H9 (cell line): ENCODE results near the gene ANXA10. TPM values are rescaled to one million over a fixed set of nuclear protein-coding genes. Genes with fewer than 3 reads are reported as not detected.

Experiments
- DNase-seq: peaks from one replicate; pipeline ENCODE4 v3.0.0-alpha.2; 2017
- H2AFZ ChIP-seq: one replicate; pipeline ENCODE4 v1.6.1; 2013; ENCODE audit warnings: mild to moderate bottlenecking, low read length, control low read depth, moderate library complexity
- H2AK5ac ChIP-seq: 2 replicates; pipeline ENCODE4 v1.6.1; 2013; ENCODE audit warnings: low read length, control low read depth, mixed read lengths; ENCODE audit not compliant: insufficient read length
- H2BK120ac ChIP-seq: one replicate; pipeline ENCODE4 v1.6.1; 2013; ENCODE audit warnings: low read depth, mild to moderate bottlenecking, low read length, control low read depth, inconsistent platforms; ENCODE audit not compliant: poor library complexity, severe bottlenecking
- H2BK12ac ChIP-seq: 2 replicates; pipeline ENCODE4 v1.6.1; 2013; ENCODE audit warnings: low read length, control low read depth, mixed read lengths, low read depth; ENCODE audit not compliant: insufficient read length
- H2BK15ac ChIP-seq: 2 replicates; pipeline ENCODE4 v1.6.1; 2013; ENCODE audit warnings: low read depth, low read length, control low read depth
- H2BK20ac ChIP-seq: one replicate; pipeline ENCODE4 v1.6.1; 2013; ENCODE audit warnings: low read depth, mild to moderate bottlenecking, low read length, control low read depth, inconsistent platforms; ENCODE audit not compliant: poor library complexity, severe bottlenecking
- H2BK5ac ChIP-seq: 2 replicates; pipeline ENCODE4 v1.6.1; 2013; ENCODE audit warnings: low read length, control low read depth, mixed read lengths; ENCODE audit not compliant: insufficient read length
- H3K14ac ChIP-seq: 2 replicates; pipeline ENCODE4 v1.6.1; 2013; ENCODE audit warnings: low read length, control low read depth; ENCODE audit not compliant: insufficient read depth
- H3K18ac ChIP-seq: 2 replicates; pipeline ENCODE4 v1.6.1; 2013; ENCODE audit warnings: low read depth, mild to moderate bottlenecking, mixed read lengths, low read length, control low read depth; ENCODE audit not compliant: insufficient read length
- H3K23ac ChIP-seq: 2 replicates; pipeline ENCODE4 v1.6.1; 2013; ENCODE audit warnings: low read length, control low read depth, mixed read lengths, low read depth; ENCODE audit not compliant: insufficient read length
- H3K23me2 ChIP-seq: 2 replicates; pipeline ENCODE4 v1.6.1; 2013; ENCODE audit warnings: low read depth, mild to moderate bottlenecking, mixed read lengths, low read length, control low read depth; ENCODE audit not compliant: insufficient read length, poor library complexity, severe bottlenecking
- H3K27ac ChIP-seq: 2 replicates; pipeline ENCODE4 v1.5.1; 2013; ENCODE audit warnings: low read length, control low read depth, mixed read lengths, low read depth; ENCODE audit not compliant: insufficient read length
- H3K27me3 ChIP-seq: 2 replicates; pipeline ENCODE4 v1.6.1; 2013; ENCODE audit warnings: low read length, control low read depth, inconsistent platforms; ENCODE audit not compliant: insufficient read depth
- H3K4ac ChIP-seq: 2 replicates; pipeline ENCODE4 v1.6.1; 2013; ENCODE audit warnings: low read depth, mild to moderate bottlenecking, control low read depth, inconsistent platforms, low read length, moderate library complexity
- H3K4me1 ChIP-seq: 2 replicates; pipeline ENCODE4 v1.6.1; 2013; ENCODE audit warnings: low read length, control low read depth, inconsistent platforms; ENCODE audit not compliant: insufficient read depth
- H3K4me2 ChIP-seq: 2 replicates; pipeline ENCODE4 v1.6.1; 2013; ENCODE audit warnings: low read length, control low read depth, mixed read lengths; ENCODE audit not compliant: insufficient read length, insufficient read depth
- H3K56ac ChIP-seq: 2 replicates; pipeline ENCODE4 v1.6.1; 2013; ENCODE audit warnings: low read depth, mild to moderate bottlenecking, mixed read lengths, low read length, control low read depth; ENCODE audit not compliant: insufficient read length
- H3K79me1 ChIP-seq: 2 replicates; pipeline ENCODE4 v1.6.1; 2013; ENCODE audit warnings: low read depth, mild to moderate bottlenecking, moderate library complexity, low read length, control low read depth, inconsistent platforms; ENCODE audit not compliant: insufficient read depth, poor library complexity, severe bottlenecking
- H3K79me2 ChIP-seq: 2 replicates; pipeline ENCODE4 v1.6.1; 2013; ENCODE audit warnings: low read length, control low read depth, inconsistent platforms; ENCODE audit not compliant: insufficient read depth
- H3K9ac ChIP-seq: 2 replicates; pipeline ENCODE4 v1.6.1; 2013; ENCODE audit warnings: low read length, control low read depth, mixed read lengths; ENCODE audit not compliant: insufficient read length; ENCODE audit errors: extremely low read depth
- H3K9me3 ChIP-seq: one replicate; pipeline ENCODE4 v1.6.1; 2013; ENCODE audit warnings: low read depth, low read length, inconsistent platforms; ENCODE audit not compliant: control insufficient read depth
- H3T11ph ChIP-seq: one replicate; pipeline ENCODE4 v1.6.1; 2013; ENCODE audit warnings: mild to moderate bottlenecking, low read length, control low read depth, inconsistent platforms
- H4K20me1 ChIP-seq: one replicate; pipeline ENCODE4 v1.6.1; 2013; ENCODE audit not compliant: control insufficient read depth, insufficient read length, insufficient read depth
- H4K5ac ChIP-seq: 2 replicates; pipeline ENCODE4 v1.6.1; 2013; ENCODE audit warnings: low read depth, mild to moderate bottlenecking, mixed read lengths, low read length, control low read depth; ENCODE audit not compliant: insufficient read length
- H4K8ac ChIP-seq: replicated peaks from 2 replicates; pipeline ENCODE4 v1.6.1; 2013; ENCODE audit warnings: low read length, control low read depth, mixed read lengths, low read depth; ENCODE audit not compliant: insufficient read length
- H4K91ac ChIP-seq: 2 replicates; pipeline ENCODE4 v1.6.1; 2013; ENCODE audit warnings: low read depth, mild to moderate bottlenecking, moderate library complexity, mixed read lengths, low read length, control low read depth; ENCODE audit not compliant: insufficient read length
- H3K27ac Mint-ChIP-seq, 3 experiments: 2 replicates in 2 of 3; 3 replicates in 1 of 3; pipeline ENCODE4 v1.8.0; 2020 to 2021; ENCODE audit warnings: mixed read lengths in 3 of 3, mild to moderate bottlenecking in 1 of 3, moderate library complexity in 1 of 3
- H3K27me3 Mint-ChIP-seq: 2 replicates; pipeline ENCODE4 v1.8.0; 2021; ENCODE audit warnings: low read depth, mild to moderate bottlenecking, moderate library complexity, mixed read lengths
- H3K36me3 Mint-ChIP-seq, 3 experiments: 2 replicates in 2 of 3; 3 replicates in 1 of 3; pipeline ENCODE4 v1.8.0; 2020 to 2021; ENCODE audit warnings: low read depth in 3 of 3, mixed read lengths in 3 of 3; ENCODE audit not compliant: insufficient read depth in 1 of 3
- H3K4me1 Mint-ChIP-seq, 2 experiments: 2 replicates each; pipeline ENCODE4 v1.8.0; 2020; ENCODE audit warnings: mixed read lengths in 2 of 2
- H3K4me3 Mint-ChIP-seq, 2 experiments: 2 replicates in 1 of 2; 3 replicates in 1 of 2; pipeline ENCODE4 v1.8.0; 2020 to 2021; ENCODE audit warnings: mild to moderate bottlenecking in 2 of 2, mixed read lengths in 2 of 2, moderate library complexity in 1 of 2
- H3K9me3 Mint-ChIP-seq, 2 experiments: 2 replicates in 1 of 2; 3 replicates in 1 of 2; pipeline ENCODE4 v1.8.0; 2020; ENCODE audit warnings: mild to moderate bottlenecking in 2 of 2, mixed read lengths in 2 of 2, moderate library complexity in 1 of 2
- WGBS: extraction: QIAGEN DNeasy Blood & Tissue Kit; methylation state at CpG from one replicate; pipeline ENCODE4 v1.1.7; 2013; ENCODE audit warnings: missing lambda C conversion rate, low lambda C conversion rate, mixed read lengths; ENCODE audit not compliant: insufficient read length; ENCODE audit errors: extremely low coverage; 5-methylcytosine and 5-hydroxymethylcytosine counted together
- total RNA-seq: library from RNA; stranded (reverse); gene quantifications from 2 replicates; pipeline ENCODE4 v1.2.1, GENCODE V29; 2021
- TF ChIP-seq, protein P1 (sequence below): fragments of 200-600 bp; sonication (generic); conservative IDR thresholded peaks from 3 replicates; pipeline ENCODE4 v1.8.0; 2021; ENCODE audit warnings: antibody characterized with exemption, mild to moderate bottlenecking

The ANXA10 gene
- total RNA-seq, 1 experiment from 2014 or later = not detected

DNA sequence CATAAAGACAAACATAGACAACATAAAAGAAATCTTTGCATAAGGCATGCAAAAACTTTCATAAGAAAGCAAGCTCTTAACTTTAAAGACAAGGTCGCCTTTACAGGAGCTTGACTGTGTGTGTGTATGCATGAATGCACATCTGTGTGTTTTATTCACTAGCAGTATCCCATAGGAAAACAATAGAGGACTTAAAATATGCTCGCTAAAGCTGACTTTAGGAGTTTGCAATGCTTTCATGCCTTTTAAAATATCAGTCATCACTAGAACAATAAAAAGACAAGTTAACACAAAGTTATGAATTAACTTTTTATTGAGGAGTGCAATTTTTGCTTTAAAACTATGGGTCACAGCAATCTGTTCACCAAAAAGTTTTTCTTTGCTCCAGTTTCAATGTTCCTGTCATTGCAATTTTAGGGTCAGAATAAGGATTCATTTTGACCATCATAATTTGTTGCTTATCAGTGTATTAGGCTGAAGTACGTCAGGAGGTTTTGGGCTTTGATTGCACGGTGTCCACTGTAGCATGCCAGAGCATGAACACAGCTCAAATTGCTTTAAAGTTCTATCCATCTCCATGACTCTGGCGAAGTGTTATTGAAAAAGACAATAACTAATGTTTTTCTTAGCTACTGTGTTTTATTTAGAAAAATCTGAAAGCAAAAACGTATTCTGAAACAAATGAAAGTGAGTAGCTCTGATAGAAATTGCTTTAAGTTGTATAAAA lies 36.9 kb downstream of the ANXA10 start:
- no peaks in the 10 kb centered on the region for H3K23me2 ChIP-seq
- no peak overlapping the region for H4K91ac ChIP-seq
- no peaks in the 10 kb centered on the region for H3K9me3 Mint-ChIP-seq

More for the DNA sequence above, 36.9 kb downstream of the ANXA10 start:
- no peak overlapping the region for H3T11ph ChIP-seq
- H3K27ac Mint-ChIP-seq = no peak overlapping the region
- no peak overlapping the region for H2AK5ac ChIP-seq
- H2AFZ ChIP-seq = no peak overlapping the region
- no peaks in the 10 kb centered on the region for H3K79me2 ChIP-seq
- no peak overlapping the region for H2BK12ac ChIP-seq
- no peaks in the 10 kb centered on the region for H3K4me1 ChIP-seq
- no peak overlapping the region for H3K9ac ChIP-seq
- H3K4me1 Mint-ChIP-seq = peaks cover 4 to 5% of the 10 kb centered on the region in 2 experiments; a peak in 3 of 4 replicates
- no peaks in the 10 kb centered on the region for H3K27me3 ChIP-seq
- no peak overlapping the region for H2BK5ac ChIP-seq
- no peaks in the 10 kb centered on the region for H3K27me3 Mint-ChIP-seq
- no CpG with 5 or more reads among the region's 6 CpGs for WGBS
- H3K4me3 Mint-ChIP-seq = no peak overlapping the region
- H4K20me1 ChIP-seq = no peaks in the 10 kb centered on the region
- no peak overlapping the region for H3K27ac ChIP-seq
- H3K79me1 ChIP-seq = no peaks in the 10 kb centered on the region
- no peaks in the 10 kb centered on the region for H3K9me3 ChIP-seq
- no peak overlapping the region for H3K4ac ChIP-seq
- TF ChIP-seq, protein P1, sequence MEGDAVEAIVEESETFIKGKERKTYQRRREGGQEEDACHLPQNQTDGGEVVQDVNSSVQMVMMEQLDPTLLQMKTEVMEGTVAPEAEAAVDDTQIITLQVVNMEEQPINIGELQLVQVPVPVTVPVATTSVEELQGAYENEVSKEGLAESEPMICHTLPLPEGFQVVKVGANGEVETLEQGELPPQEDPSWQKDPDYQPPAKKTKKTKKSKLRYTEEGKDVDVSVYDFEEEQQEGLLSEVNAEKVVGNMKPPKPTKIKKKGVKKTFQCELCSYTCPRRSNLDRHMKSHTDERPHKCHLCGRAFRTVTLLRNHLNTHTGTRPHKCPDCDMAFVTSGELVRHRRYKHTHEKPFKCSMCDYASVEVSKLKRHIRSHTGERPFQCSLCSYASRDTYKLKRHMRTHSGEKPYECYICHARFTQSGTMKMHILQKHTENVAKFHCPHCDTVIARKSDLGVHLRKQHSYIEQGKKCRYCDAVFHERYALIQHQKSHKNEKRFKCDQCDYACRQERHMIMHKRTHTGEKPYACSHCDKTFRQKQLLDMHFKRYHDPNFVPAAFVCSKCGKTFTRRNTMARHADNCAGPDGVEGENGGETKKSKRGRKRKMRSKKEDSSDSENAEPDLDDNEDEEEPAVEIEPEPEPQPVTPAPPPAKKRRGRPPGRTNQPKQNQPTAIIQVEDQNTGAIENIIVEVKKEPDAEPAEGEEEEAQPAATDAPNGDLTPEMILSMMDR = no peak
- no peak overlapping the region for H3K14ac ChIP-seq
- H3K4me2 ChIP-seq = no peak overlapping the region
- H3K23ac ChIP-seq = no peak overlapping the region
- no peak overlapping the region for H3K56ac ChIP-seq
- H3K18ac ChIP-seq = no peak overlapping the region
- H3K36me3 Mint-ChIP-seq = no peaks in the 10 kb centered on the region
- H4K8ac ChIP-seq = no peak overlapping the region
- no peak overlapping the region for H4K5ac ChIP-seq
- no peak overlapping the region for H2BK120ac ChIP-seq
- no peak overlapping the region for H2BK20ac ChIP-seq
- no peak overlapping the region for H2BK15ac ChIP-seq
- DNase-seq = no peak
